Fibroblast of lung (primary cell): ENCODE results near the gene PRKCH.

Experiments used
- EZH2 ChIP-seq: IDR thresholded peaks from 2 replicates; pipeline ENCODE4 v1.5.1; 2012; ENCODE audit warnings: low read length, control low read depth, mild to moderate bottlenecking; ENCODE audit errors: missing control alignments
- TF ChIP-seq, protein P1 (sequence below), 2 donors: IDR thresholded peaks in 1 of 2; conservative IDR thresholded peaks in 1 of 2; 1 replicate in 1 of 2; 2 replicates in 1 of 2; pipeline ENCODE4 v1.5.1; 2011 to 2012; ENCODE audit warnings: low read length in 2 of 2, control low read depth in 1 of 2, inconsistent platforms in 1 of 2, low read depth in 1 of 2, mild to moderate bottlenecking in 1 of 2

DNA sequence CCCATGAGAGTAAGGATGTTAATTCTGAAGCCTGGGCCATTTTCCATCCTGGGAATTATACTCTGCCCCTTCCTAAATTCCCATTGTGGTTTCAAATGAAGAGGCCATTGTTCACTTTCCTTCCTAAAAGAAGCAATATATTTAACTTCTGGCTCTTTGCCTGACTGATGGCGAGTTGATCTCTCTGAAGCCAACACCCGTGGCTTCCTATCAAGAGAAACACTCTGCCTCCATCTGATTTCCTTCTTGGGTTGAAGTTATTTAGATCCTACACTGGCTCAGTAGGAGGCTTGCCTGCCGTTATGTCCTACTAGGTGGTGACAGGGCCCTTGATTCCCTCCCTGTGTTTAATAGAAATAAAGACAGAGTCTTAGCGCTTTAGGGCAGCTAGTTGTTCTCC is 97.4 kb downstream of the PRKCH start:
- TF ChIP-seq, protein P1, sequence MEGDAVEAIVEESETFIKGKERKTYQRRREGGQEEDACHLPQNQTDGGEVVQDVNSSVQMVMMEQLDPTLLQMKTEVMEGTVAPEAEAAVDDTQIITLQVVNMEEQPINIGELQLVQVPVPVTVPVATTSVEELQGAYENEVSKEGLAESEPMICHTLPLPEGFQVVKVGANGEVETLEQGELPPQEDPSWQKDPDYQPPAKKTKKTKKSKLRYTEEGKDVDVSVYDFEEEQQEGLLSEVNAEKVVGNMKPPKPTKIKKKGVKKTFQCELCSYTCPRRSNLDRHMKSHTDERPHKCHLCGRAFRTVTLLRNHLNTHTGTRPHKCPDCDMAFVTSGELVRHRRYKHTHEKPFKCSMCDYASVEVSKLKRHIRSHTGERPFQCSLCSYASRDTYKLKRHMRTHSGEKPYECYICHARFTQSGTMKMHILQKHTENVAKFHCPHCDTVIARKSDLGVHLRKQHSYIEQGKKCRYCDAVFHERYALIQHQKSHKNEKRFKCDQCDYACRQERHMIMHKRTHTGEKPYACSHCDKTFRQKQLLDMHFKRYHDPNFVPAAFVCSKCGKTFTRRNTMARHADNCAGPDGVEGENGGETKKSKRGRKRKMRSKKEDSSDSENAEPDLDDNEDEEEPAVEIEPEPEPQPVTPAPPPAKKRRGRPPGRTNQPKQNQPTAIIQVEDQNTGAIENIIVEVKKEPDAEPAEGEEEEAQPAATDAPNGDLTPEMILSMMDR (conservative IDR thresholded peaks at IDR 0.05 in 1 of 2, IDR thresholded peaks at IDR 0.05 in 1 of 2; ENCODE audit: low read depth in 1 of 2, low read length in 2 of 2) = no peak
- TF ChIP-seq EZH2 = no peak
